SKM-1 (cell line): ENCODE results near the gene CEP120.

ENCODE experiments used
- DNase-seq: peaks from one replicate; lab custom pipeline; 2025; ENCODE audit not compliant: unreplicated experiment; lab: John Stamatoyannopoulos, UW

The CEP120 gene

DNA sequence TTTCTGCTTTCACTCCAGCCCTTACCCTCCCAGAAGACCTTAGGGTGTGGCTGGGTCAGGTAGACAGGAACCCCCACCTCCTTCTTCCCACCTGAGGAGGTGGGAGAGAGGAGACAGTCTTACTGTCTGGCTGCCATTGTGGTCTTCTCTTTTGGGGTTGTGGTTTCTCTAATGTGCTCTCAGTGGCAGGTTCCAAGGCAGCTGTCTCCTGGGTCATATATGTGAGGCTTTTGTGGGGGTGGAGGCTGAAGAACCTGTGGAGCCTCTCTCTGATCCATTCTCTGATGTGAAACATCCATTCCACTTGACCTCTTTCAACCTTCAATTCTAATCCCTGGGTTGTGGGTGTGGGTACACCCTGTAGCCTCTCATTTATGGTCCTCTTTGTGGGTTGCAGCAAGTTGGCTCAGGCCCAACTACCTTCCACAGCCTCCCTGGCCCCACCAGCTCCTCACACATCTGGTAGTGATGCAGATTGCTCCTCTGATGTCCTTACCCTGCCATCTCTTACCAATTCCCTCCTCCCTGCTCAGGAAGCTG is 118.4 kb downstream of the CEP120 start:
- no peak for DNase-seq

DNA sequence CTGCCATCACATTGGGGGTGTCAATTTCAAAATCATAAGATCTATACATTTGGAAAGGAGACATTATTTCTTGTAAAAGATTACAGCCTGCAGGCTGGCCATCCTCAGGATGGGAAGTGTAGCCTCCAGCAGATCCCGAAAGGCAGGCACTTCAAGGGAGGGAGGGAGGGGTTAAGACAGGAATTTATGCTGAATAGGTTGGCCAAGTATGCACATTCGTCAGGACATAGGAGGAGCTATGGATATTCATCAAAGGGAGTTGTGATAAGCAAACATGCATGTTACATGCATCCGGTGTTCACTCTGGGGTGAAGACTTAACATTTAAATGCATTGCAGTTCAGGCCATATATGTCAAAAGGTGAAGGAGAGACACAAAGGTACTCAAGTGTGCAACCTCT is 119.4 kb downstream of the CEP120 start:
- DNase-seq: no peak

DNA sequence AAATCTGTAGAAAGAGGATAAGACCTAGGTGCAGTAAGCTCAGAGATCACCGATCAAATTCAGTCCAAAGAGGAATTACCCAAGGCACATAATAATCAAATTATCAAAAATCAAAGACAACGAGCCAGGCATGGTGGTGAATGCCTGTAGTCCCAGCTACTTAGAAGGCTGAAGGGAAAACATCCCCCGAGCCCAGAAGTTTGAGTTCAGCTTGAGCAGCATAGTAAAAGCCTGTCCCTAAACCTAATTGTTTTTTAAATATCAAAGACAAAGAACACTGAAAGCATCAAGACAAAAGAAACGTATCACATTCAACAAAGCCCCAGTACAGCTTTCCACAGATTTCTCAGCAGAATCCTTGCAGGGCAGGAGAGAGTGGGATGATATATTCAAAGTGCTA is 122.9 kb downstream of the CEP120 start:
- DNase-seq: no peak

DNA sequence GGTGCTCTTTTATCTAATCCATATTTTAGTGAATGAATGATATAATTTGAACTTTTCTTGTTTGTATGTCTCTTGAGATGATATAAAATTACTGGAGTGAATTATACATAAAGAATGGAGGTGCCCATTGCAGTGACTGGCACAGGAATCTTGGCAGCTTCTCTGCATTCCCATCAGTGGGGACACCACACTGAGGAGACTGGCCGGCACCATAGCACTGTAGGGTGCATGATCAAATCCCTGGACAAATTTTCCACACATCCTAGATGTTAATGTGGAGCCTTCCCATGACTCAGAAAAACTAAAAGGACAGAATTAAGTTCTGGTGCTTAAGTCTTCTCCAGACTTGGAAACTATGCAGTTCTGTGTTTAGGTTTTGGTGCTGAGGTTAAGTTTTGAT is 124.1 kb downstream of the CEP120 start:
- DNase-seq: no peak

DNA sequence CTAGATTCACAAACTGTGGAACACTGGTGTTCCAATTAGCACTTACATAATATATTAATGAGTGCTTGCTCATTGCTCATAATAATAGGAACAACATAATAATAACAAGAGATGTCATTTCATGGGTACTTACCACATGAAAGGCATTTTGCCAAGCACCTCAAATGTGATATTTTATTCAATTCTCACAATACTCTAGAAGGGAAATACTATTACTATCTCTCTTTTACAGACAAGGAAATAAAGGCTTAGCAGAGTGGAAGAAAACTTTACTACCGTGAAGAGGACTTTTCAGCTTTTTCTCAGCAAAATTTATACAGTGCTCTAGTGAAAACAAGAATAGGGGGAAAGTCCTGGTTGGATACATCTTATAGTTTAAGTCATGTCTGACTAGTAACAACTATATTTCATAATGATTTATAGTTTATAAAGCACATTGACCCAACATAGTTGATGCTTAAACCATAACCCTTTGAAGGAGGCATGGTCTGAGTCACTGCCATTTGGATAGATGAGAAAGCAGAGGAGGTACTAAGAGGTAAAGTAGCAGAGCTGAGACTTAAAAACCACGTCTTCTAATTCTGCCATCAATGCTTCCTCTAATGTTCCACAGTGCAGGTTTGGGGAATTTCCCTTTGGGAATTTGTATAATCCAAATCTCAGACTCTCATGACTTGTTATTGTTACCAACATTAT is 124.7 kb downstream of the CEP120 start:
- no peak for DNase-seq

DNA sequence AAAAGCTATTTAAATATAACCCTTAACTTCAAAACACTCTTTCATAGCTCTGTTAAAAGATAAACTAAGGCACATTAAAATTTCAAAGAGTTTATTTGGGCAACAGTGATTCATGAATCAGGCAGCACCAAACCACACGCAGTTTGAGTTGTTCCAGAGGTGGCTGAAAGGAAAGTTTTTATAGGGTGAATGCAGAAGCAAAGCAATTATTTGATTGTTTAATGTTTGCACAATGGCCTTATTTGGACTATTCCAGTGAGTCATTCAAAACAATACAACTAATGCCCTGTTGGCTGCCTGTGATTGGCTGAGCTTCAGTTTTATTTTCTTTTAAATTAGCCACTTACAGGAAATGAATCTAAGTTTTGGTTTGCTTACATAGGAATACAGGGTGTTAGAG is 125.3 kb downstream of the CEP120 start:
- DNase-seq: no peak

DNA sequence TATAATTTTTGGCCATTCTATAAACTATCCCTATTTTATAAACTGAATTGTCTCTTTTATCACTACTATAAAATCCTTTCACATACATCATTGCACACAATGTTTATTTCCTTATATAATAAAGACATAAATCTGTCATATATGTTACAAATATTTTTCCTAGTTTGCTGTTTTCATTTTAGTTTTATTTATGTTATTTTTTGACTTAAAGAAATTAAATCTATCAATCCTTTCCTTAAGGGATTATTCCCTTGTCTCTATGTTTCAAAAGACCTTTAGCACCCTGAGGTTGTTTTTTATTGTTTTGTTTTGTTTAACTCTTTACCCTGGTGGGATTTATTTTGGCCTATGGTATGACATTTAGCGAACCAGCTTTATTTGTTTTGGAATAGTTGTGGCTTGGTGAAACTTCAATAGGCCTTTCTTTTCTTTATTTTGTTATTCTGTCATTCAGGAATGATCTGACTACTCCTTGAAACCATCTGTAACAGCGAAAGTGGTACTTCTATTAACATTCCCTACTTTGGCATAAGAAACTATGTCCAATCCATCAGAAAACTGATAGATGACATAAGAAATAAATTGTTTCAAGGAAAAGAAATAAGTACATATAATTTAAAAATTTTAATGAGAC is 125.9 kb downstream of the CEP120 start:
- DNase-seq: no peak
